HG03575 (cell line): ENCODE results near the gene OPN1MW3.
"Not testable (repeated sequence)": the region's sequence is repeated elsewhere in the genome, so short reads cannot be mapped to it uniquely, and the experiment has no call there.

Experiments
- ATAC-seq: cut with Tn5 transposase; IDR thresholded peaks from one replicate; pipeline ENCODE4 v1.9.1; 2021; ENCODE audit not compliant: unreplicated experiment, insufficient number of reproducible peaks, low FRiP score; ENCODE audit errors: extremely low read depth

Gene OPN1MW3

DNA sequence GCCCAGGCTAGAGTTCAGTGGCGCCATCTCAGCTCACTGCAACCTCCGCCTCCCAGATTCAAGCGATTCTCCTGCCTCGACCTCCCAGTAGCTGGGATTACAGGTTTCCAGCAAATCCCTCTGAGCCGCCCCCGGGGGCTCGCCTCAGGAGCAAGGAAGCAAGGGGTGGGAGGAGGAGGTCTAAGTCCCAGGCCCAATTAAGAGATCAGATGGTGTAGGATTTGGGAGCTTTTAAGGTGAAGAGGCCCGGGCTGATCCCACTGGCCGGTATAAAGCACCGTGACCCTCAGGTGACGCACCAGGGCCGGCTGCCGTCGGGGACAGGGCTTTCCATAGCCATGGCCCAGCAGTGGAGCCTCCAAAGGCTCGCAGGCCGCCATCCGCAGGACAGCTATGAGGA is at the start of gene OPN1MW3:
Gene OPN1MW3 (plus strand): TSS at position 301 of the 400 bp plus-strand sequence. CDS start 38 bp downstream, at position 339.
- not testable (repeated sequence) for ATAC-seq

DNA sequence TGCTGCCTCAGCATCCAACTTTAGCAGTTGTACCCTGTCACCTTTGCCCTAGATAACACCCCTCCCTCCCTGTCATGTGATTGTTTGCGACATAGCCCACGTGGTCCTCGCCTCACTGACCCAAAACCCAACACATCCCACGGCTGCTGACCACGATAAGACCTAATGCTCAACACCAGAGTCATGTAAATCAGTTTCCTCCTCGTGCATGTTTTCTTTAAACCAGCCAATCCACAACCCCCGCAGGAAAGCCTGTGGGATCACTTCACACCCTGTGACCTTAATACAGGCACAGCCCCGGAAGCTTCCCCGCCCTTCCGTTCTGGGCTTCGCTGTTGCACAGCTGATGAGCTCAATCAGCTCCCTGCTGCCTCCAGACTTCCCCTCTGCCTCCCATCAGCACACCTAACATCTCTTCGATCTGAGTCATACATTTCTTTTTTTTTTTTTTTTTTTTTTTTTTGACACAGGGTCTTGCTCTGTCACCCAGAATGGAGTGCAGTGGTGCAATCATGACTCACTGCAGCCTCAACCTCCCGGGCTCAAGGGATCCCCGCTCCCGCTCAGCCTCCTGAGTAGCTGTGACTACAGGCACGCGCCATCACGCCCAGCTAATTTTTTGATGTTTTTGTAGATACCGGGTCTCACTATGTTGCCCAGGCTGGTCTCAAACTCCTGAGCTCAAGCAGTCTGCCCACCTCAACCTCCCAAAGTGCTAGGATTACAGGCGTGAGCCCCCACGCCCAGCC is 47.5 kb upstream of the OPN1MW3 start:
- ATAC-seq, result peak; percentile 59

DNA sequence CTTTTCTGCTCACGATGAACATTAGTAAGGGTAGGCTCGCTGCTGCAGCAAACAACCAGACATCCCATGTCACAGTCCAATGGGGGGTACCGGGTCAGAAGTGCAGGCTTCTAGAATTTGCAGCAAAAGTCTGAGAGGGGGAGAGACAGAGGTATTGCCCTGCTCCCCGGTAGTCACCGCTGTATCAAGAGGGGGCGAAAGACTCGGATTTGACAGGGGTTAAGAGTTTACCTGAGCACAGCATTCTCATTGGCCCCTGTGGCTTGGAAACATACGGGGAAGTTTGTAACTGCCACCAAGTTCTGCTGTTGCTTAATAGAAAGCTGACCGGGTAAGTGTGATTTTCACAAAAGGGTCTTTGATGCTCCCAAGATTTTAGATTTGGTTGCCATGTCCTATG is 46.3 kb upstream of the OPN1MW3 start:
- ATAC-seq, result not testable (repeated sequence)

DNA sequence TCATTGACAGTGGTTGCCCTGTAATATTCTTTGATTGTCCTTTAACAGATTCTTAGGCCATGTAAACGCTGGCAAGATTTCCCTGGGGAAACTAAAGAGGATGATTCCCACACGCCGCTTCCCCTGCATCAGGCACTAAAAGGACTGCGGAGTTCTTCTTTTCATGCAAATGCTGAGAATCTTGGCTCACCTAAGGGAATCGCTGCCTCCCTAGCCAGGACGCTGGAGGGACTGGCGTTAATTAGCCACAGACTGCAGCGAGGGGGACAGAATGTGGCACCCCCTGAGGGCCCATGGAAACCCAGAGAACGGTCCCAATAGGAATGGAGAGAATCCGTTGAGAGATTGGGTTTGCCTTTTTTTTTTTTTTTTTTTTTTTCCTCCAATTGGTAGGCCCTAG is 45.9 kb upstream of the OPN1MW3 start:
- not testable (repeated sequence) for ATAC-seq

DNA sequence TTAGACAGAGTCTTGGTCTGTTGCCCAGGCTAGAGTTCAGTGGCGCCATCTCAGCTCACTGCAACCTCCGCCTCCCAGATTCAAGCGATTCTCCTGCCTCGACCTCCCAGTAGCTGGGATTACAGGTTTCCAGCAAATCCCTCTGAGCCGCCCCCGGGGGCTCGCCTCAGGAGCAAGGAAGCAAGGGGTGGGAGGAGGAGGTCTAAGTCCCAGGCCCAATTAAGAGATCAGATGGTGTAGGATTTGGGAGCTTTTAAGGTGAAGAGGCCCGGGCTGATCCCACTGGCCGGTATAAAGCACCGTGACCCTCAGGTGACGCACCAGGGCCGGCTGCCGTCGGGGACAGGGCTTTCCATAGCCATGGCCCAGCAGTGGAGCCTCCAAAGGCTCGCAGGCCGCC is 37.9 kb upstream of the OPN1MW3 start, which contains the start of gene OPN1MW2:
Gene OPN1MW2 (plus strand): TSS at position 301 of the 400 bp plus-strand sequence. CDS start 60 bp downstream, at position 361.
- not testable (repeated sequence) for ATAC-seq

DNA sequence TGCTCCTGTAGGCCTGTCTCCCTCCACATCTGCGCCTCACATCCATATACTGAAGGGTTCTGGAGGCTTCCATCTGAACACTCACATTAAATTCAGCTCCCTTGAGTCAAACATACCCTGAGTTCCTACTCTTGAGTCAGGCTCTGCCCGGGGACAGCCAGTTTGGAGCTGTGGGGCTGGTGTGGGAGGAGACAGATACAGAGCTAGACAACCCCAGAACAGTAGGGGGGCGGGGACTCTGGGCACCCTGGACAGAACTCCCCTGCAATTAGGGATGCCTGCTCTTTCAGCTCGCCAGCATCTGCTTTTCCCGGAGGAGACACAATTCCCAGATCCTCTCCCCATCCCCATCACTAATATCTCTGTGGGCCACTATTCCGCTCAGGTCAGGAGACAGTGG is 32.1 kb upstream of the OPN1MW3 start:
- ATAC-seq, result not testable (repeated sequence)

DNA sequence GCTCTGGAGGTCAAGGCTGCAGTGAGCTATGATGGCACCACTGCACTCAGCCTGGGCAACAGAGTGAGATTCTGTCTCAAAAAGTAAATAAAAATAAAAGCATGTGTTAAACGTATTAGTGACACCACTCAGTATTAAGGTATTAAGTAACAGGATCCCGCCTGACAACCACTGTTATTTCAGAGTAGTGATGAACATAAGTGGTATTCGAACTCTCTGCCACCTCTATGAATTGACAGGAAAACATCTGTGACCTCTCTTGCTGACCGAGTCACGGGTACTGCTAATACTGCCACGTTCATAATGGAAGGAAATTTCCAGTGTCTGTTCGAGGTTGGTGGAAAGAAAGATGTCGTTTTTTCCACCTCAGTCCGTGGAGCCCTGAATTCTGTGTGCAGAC is 30.7 kb upstream of the OPN1MW3 start:
- not testable (repeated sequence) for ATAC-seq

DNA sequence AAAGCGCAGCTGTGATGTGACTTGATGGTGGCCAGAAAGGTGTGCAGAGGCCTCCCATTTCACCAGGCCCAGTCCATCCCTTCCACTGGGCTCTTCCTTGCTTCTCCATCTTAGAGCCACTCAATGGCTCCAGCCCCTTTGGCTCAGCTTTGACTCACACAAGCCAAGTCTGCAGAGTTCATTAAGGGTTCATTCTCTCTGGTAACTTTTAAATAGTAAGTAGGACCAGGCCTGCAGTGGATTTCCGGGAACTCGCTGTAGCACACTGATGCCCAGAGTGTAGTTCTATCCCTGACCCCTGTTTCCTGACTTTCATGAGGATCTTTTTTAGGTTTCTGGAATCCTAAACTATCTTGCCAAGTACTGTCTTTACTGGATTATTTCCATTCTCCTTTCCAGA is 25.9 kb upstream of the OPN1MW3 start:
- not testable (repeated sequence) for ATAC-seq

DNA sequence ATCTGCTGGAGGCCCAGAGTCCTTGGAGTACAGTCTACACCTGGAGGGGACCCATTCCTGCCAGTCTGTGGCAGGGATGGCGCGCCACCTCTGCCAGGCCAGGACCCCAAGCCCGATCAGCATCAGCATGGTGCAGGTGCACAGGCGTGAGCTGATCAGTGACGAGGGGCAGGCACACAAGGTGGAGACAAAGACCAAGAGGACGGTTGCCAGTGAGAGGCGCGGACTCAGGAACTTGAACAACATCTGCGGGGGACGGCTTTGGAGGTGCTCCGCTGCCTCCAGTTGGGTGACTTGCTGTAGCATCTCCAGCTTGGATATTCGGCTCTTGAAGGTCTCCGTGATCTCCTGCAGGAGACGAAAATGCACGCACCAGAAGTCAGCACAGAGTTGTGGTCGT is 23.8 kb upstream of the OPN1MW3 start:
- ATAC-seq, result not testable (repeated sequence)

DNA sequence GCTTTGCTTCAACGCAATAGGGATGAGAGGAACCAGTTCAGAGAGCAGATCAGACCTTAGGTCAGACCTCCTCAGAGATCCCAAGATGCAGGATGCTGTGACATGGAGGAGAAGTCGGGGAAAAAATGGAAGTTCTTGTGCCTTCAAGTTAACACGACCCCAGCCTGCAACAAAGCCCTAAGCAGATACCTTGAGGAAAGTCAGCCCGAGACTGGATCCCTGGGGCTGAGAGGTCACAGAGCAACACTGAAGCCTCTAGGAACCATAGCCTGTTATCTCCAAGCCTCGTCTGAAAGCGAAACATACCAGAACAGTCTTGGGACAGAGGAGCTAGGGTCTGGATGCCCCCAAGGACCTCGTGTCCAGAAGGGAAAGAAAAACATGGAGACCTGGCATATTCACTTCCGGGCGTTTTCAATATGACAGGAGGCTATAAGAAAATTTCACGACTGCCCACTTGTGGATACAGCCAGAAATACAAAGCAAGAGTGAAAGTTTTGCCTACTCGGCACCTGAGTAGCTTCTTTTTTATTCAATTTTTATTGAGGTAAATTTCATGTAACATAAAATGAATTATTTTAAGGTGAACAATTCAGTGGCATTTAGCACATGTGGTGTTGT is 18.3 kb upstream of the OPN1MW3 start:
- not testable (repeated sequence) for ATAC-seq

DNA sequence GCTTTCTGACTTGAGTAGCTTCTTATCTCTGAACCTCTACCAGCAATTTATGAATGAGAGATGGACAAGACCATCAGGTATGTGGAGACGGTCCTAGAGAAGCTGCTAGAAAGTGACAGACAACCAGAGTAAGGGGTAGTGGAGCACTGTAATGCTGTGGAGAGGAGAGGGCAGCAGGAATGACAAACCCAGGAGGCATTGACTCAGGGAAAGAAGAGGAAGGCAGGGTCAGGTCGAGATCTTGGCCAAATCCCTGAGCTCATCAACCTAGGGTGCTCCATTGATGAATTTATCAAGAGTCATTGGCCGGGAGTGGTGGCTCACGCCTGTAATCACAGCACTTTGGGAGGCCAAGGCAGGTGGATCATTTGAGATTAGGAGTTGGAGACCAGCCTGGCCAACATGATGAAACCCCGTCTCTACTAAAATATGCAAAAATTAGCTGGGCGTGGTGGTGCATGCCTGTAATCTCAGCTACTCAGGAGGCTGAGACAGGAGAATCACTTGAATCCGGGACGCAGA is 17.3 kb upstream of the OPN1MW3 start:
- ATAC-seq, result not testable (repeated sequence)

DNA sequence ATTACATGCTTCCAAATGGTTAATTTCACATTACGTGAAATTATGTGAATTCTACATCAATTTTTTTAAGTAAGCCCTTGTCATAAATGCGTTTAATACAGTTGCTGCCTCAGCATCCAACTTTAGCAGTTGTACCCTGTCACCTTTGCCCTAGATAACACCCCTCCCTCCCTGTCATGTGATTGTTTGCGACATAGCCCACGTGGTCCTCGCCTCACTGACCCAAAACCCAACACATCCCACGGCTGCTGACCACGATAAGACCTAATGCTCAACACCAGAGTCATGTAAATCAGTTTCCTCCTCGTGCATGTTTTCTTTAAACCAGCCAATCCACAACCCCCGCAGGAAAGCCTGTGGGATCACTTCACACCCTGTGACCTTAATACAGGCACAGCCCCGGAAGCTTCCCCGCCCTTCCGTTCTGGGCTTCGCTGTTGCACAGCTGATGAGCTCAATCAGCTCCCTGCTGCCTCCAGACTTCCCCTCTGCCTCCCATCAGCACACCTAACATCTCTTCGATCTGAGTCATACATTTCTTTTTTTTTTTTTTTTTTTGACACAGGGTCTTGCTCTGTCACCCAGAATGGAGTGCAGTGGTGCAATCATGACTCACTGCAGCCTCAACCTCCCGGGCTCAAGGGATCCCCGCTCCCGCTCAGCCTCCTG is 9.9 kb upstream of the OPN1MW3 start:
- not testable (repeated sequence) for ATAC-seq

DNA sequence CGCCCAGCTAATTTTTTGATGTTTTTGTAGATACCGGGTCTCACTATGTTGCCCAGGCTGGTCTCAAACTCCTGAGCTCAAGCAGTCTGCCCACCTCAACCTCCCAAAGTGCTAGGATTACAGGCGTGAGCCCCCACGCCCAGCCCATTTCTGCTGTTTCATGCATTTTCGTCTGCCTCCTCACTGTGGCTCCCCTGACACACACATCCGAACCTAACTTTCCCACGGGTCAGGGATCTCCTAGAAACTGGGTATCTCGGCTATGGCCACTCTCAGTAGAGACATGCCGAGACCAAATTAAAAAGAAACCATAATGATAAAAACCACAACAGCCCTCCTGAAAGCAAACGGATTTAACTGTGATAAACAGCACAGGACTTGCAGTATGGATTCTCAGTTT is 9.3 kb upstream of the OPN1MW3 start:
- not testable (repeated sequence) for ATAC-seq

DNA sequence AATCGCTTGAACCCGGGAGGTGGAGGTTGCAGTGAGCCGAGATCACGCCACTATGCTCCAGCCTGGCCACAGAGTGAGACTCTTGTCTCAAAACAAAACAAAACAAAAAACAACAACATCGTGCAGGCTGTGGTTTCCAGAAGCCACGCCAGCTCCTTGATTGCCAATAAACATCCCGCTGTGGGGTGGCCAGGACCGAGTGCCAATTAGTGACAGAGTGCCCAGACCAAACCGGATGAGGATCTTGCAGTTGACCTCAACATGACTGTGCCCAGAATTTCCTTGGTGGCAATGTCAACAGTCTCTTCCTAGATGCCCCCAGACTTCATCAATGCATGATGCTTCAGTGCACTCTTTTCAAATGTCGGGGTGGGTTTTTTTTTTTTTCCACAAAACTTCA is 1.3 kb downstream of the OPN1MW3 start:
- not testable (repeated sequence) for ATAC-seq

DNA sequence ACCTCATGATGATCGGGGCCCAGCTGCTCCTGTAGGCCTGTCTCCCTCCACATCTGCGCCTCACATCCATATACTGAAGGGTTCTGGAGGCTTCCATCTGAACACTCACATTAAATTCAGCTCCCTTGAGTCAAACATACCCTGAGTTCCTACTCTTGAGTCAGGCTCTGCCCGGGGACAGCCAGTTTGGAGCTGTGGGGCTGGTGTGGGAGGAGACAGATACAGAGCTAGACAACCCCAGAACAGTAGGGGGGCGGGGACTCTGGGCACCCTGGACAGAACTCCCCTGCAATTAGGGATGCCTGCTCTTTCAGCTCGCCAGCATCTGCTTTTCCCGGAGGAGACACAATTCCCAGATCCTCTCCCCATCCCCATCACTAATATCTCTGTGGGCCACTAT is 5.7 kb downstream of the OPN1MW3 start:
- ATAC-seq, result not testable (repeated sequence)

DNA sequence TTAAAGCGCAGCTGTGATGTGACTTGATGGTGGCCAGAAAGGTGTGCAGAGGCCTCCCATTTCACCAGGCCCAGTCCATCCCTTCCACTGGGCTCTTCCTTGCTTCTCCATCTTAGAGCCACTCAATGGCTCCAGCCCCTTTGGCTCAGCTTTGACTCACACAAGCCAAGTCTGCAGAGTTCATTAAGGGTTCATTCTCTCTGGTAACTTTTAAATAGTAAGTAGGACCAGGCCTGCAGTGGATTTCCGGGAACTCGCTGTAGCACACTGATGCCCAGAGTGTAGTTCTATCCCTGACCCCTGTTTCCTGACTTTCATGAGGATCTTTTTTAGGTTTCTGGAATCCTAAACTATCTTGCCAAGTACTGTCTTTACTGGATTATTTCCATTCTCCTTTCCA is 11.9 kb downstream of the OPN1MW3 start:
- ATAC-seq, result not testable (repeated sequence)

DNA sequence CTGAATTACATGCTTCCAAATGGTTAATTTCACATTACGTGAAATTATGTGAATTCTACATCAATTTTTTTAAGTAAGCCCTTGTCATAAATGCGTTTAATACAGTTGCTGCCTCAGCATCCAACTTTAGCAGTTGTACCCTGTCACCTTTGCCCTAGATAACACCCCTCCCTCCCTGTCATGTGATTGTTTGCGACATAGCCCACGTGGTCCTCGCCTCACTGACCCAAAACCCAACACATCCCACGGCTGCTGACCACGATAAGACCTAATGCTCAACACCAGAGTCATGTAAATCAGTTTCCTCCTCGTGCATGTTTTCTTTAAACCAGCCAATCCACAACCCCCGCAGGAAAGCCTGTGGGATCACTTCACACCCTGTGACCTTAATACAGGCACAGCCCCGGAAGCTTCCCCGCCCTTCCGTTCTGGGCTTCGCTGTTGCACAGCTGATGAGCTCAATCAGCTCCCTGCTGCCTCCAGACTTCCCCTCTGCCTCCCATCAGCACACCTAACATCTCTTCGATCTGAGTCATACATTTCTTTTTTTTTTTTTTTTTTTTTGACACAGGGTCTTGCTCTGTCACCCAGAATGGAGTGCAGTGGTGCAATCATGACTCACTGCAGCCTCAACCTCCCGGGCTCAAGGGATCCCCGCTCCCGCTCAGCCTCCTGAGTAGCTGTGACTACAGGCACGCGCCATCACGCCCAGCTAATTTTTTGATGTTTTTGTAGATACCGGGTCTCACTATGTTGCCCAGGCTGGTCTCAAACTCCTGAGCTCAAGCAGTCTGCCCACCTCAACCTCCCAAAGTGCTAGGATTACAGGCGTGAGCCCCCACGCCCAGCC is 27.3 kb downstream of the OPN1MW3 start:
- ATAC-seq, result not testable (repeated sequence)

DNA sequence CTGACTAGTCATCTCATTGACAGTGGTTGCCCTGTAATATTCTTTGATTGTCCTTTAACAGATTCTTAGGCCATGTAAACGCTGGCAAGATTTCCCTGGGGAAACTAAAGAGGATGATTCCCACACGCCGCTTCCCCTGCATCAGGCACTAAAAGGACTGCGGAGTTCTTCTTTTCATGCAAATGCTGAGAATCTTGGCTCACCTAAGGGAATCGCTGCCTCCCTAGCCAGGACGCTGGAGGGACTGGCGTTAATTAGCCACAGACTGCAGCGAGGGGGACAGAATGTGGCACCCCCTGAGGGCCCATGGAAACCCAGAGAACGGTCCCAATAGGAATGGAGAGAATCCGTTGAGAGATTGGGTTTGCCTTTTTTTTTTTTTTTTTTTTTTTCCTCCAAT is 29.0 kb downstream of the OPN1MW3 start:
- not testable (repeated sequence) for ATAC-seq
